ENCODE results near the gene UST. TPM values are rescaled to one million over a fixed set of nuclear protein-coding genes. Genes with fewer than 3 reads are reported as not detected.

Gene UST
- total RNA-seq, 4 donors from 2014 or later = 4.8 to 9.0 (median 7.8) TPM

DNA sequence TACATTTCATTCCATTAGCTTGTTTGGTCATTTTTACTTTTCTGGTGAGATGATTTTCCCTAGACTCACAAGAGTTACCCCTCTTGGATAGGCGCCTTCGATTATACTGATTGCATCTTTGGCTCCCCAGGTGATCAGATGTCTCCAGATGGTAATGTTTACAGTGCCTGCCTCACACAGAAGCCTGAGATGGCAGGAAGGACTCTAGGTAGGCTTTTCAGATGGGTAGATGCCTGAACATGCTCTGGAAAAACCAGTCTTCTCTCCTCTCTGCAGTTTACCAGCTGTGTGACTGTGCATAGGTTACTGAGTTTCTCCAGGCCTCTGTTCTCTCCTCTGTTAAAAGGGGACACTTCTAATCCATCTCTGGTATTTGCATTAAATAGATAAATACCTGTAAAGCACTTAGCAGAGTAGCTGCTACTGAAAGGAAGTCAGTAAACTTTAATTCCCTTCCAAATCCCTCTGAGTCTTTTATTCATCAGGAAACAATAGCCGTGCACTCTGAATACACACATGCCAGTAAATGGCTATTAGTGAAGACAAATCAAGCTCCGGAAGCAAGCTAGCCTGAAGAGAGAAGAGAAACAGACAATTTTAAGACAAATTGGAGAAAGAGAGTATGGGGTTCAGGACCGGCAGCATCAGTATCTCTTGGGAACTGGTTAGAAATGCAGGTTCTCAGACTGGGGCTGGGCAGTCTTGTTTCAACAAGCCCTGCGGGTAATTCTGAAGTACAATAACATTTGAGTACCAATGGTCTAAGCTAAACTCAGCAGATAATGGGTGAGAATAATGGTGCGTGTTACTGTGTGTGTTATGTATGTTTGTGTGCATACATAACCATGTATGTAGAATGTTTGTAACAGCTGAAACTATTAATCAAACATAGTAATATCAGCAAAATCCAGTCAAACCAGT is 139.4 kb downstream of the UST start:
- 79 to 85% methylated on average over 5 to 7 of the region's 7 CpGs for WGBS, 2 donors (ENCODE audit: low coverage in 1 of 2)
- Histone ChIP-seq H3K27ac (peak overlapping the region in 3 of 4 donors; percentile 14 to 53 (median 46)), H3K4me1 (peaks cover 0 to 20% (median 10%) of the 10 kb centered on the region in 4 donors), H3K9me3 (no peaks in the 10 kb centered on the region), H3K4me3 (no peak overlapping the region), H3K27me3 (no peaks in the 10 kb centered on the region), H3K36me3 (no peaks in the 10 kb centered on the region)
- in situ Hi-C loops (cut with MboI; ENCODE audit: low pct_ligation_motif_present in 1 of 4, low pct_unique_long_range_greater_than_20kb in 1 of 4, low sequenced_read_pairs in 3 of 4) = no loop called here
- DNase-seq = no peak
- TF ChIP-seq POLR2A (IDR thresholded peaks at IDR 0.05) (no peak), EP300 (IDR thresholded peaks at IDR 0.05; ENCODE audit: low read depth) (no peak)
- intact Hi-C loops (cut with DNase I; ENCODE audit: low total_unique reads) = no loop called here

GRCh38 chr6:148887181-148887580 is 140.4 kb downstream of the UST start:
- intact Hi-C loops (cut with DNase I; ENCODE audit: low total_unique reads) (no loop called here), in situ Hi-C loops (cut with MboI; ENCODE audit: low pct_ligation_motif_present in 1 of 4, low pct_unique_long_range_greater_than_20kb in 1 of 4, low sequenced_read_pairs in 3 of 4) (no loop called here)
- H3K27me3 ChIP-seq = no peaks in the 10 kb centered on the region
- no peaks in the 10 kb centered on the region for H3K36me3 ChIP-seq
- WGBS, 2 donors (ENCODE audit: low coverage in 1 of 2) = 68% methylated on average over 3 of the region's 3 CpGs; no CpG with 5 or more reads in 1 of the 2 donors
- no peak for DNase-seq
- no peak overlapping the region for H3K4me3 ChIP-seq
- no peaks in the 10 kb centered on the region for H3K9me3 ChIP-seq
- TF ChIP-seq POLR2AphosphoS5 (IDR thresholded peaks at IDR 0.05) = no peak
- TF ChIP-seq EP300 (IDR thresholded peaks at IDR 0.05; ENCODE audit: low read depth) = no peak
- no peak for TF ChIP-seq CTCF (IDR thresholded peaks at IDR 0.05)
- TF ChIP-seq POLR2A (IDR thresholded peaks at IDR 0.05) = no peak
- H3K27ac ChIP-seq = no peak overlapping the region
- peaks cover 0 to 20% (median 10%) of the 10 kb centered on the region in 4 donors for H3K4me1 ChIP-seq

GRCh38 chr6:148888856-148889255 is 142.0 kb downstream of the UST start:
- H3K4me1 ChIP-seq = peaks cover 0 to 20% (median 10%) of the 10 kb centered on the region in 4 donors
- WGBS, 2 donors (ENCODE audit: low coverage in 1 of 2) = 65% methylated on average over 3 of the region's 3 CpGs; no CpG with 5 or more reads in 1 of the 2 donors
- H3K36me3 ChIP-seq = no peaks in the 10 kb centered on the region
- DNase-seq = no peak
- in situ Hi-C loops (cut with MboI; ENCODE audit: low pct_ligation_motif_present in 1 of 4, low pct_unique_long_range_greater_than_20kb in 1 of 4, low sequenced_read_pairs in 3 of 4) = no loop called here
- H3K9me3 ChIP-seq = no peaks in the 10 kb centered on the region
- H3K27ac ChIP-seq = no peak overlapping the region
- intact Hi-C loops (cut with DNase I; ENCODE audit: low total_unique reads) = no loop called here
- TF ChIP-seq POLR2AphosphoS5 (IDR thresholded peaks at IDR 0.05) (no peak), CTCF (IDR thresholded peaks at IDR 0.05) (no peak), POLR2A (IDR thresholded peaks at IDR 0.05) (no peak), EP300 (IDR thresholded peaks at IDR 0.05; ENCODE audit: low read depth) (no peak)
- H3K27me3 ChIP-seq = no peaks in the 10 kb centered on the region
- H3K4me3 ChIP-seq = no peak overlapping the region

- H3K36me3 ChIP-seq = no peaks in the 10 kb centered on the region
- intact Hi-C loops (cut with DNase I; ENCODE audit: low total_unique reads) = no loop called here
- H3K27ac ChIP-seq = no peak overlapping the region
- in situ Hi-C loops (cut with MboI; ENCODE audit: low pct_ligation_motif_present in 1 of 4, low pct_unique_long_range_greater_than_20kb in 1 of 4, low sequenced_read_pairs in 3 of 4) = no loop called here
- 77 to 90% methylated on average over 2 to 3 of the region's 3 CpGs for WGBS, 2 donors (ENCODE audit: low coverage in 1 of 2)
- H3K4me1 ChIP-seq = peaks cover 0 to 20% (median 8%) of the 10 kb centered on the region in 4 donors
- TF ChIP-seq EP300 (IDR thresholded peaks at IDR 0.05; ENCODE audit: low read depth) (no peak), CTCF (IDR thresholded peaks at IDR 0.05) (no peak)
- H3K9me3 ChIP-seq = no peaks in the 10 kb centered on the region
- no peak for DNase-seq
- H3K27me3 ChIP-seq = no peaks in the 10 kb centered on the region
- H3K4me3 ChIP-seq = no peak overlapping the region
Observed at GRCh38 chr6:148890096-148890495, 143.3 kb downstream of the UST start.
